ENCODE data around the gene FA2H. TPM values are rescaled to one million over a fixed set of nuclear protein-coding genes. Genes with fewer than 3 reads are reported as not detected.

Gene FA2H
- total and polyA plus RNA-seq, 2 of the 13 experiments (the other 11 are each of a cell fraction or from before 2014, with no cell fraction given): 0.20 TPM; not detected in 1

DNA sequence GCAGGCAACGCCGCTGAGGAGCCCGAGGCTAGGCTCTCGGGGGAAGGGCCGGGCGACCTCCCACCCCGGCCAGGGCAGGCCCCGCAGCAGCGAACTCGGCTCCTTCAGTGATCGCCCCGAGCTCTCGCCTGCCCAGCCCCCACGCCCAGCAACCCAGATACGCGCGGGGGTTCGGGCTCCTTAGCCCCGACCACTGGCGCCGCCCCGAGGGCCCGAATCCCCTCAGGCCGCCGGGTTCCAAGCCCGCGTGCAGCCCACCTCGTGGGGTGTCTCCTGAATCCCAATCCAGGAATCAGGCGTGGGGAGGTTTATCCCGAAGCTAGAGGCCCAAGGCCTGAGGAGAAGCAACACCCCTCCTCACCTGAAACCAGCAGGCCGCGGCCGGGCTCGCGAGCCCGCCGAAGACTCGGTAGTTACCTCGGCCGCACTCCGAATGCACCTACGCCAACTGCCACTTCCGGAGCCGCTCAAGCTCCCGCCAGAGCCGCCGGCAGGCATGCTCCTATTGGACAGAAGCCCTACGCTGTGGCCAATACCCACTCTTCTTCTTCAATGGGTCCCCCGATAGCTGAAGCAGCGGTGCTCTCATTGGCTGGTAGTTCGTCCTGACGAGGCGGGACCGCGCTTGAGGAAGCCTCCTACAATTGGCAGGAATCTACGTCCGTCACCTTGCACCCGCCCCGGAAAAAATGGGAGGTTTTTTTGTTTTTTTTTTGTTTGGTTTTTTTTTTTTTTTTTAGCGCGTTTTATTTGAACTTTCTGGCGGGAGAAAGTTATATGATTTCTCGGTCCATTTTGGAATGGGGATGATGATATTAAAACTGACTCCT, 108.0 kb downstream of the FA2H start, which contains the start of gene RFWD3 (continued):
- TF ChIP-seq, protein P1, sequence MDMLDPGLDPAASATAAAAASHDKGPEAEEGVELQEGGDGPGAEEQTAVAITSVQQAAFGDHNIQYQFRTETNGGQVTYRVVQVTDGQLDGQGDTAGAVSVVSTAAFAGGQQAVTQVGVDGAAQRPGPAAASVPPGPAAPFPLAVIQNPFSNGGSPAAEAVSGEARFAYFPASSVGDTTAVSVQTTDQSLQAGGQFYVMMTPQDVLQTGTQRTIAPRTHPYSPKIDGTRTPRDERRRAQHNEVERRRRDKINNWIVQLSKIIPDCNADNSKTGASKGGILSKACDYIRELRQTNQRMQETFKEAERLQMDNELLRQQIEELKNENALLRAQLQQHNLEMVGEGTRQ (IDR thresholded peaks at IDR 0.05; ENCODE audit: low read depth, low read length): no peak
- TF ChIP-seq, protein P1 (CRISPR knock-in tag; IDR thresholded peaks at IDR 0.05; ENCODE audit: borderline replicate concordance): no peak
- TF ChIP-seq, protein P2, sequence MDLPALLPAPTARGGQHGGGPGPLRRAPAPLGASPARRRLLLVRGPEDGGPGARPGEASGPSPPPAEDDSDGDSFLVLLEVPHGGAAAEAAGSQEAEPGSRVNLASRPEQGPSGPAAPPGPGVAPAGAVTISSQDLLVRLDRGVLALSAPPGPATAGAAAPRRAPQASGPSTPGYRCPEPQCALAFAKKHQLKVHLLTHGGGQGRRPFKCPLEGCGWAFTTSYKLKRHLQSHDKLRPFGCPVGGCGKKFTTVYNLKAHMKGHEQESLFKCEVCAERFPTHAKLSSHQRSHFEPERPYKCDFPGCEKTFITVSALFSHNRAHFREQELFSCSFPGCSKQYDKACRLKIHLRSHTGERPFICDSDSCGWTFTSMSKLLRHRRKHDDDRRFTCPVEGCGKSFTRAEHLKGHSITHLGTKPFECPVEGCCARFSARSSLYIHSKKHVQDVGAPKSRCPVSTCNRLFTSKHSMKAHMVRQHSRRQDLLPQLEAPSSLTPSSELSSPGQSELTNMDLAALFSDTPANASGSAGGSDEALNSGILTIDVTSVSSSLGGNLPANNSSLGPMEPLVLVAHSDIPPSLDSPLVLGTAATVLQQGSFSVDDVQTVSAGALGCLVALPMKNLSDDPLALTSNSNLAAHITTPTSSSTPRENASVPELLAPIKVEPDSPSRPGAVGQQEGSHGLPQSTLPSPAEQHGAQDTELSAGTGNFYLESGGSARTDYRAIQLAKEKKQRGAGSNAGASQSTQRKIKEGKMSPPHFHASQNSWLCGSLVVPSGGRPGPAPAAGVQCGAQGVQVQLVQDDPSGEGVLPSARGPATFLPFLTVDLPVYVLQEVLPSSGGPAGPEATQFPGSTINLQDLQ (CRISPR knock-in tag; IDR thresholded peaks at IDR 0.05): no peak
- TF ChIP-seq ZC3H13 (CRISPR knock-in tag; IDR thresholded peaks at IDR 0.05) (0 out of 2 replicates have a peak, but pooled peaks have one; percentile 42), MNT (IDR thresholded peaks at IDR 0.05) (peak; percentile 28; the same call in 1 of the 2 replicates), CEBPZ (IDR thresholded peaks at IDR 0.05; ENCODE audit: low read length) (peak; percentile 41; the same call in 1 of the 2 replicates), ZNF670 (CRISPR knock-in tag; IDR thresholded peaks at IDR 0.05; ENCODE audit: borderline replicate concordance) (peak; percentile 79; the same call in 1 of the 2 replicates), SAP130 (CRISPR knock-in tag; IDR thresholded peaks at IDR 0.05; ENCODE audit: low read depth) (peak; percentile 98), RNF2 (conservative IDR thresholded peaks at IDR 0.05; ENCODE audit: low read depth) (peak; percentile 90; the same call in 1 of the 2 replicates), PHB2 (IDR thresholded peaks at IDR 0.05; ENCODE audit: partially characterized antibody) (no peak), ZBED4 (CRISPR knock-in tag; IDR thresholded peaks at IDR 0.05; ENCODE audit: borderline replicate concordance) (peak; percentile 69), KLF9 (CRISPR knock-in tag; IDR thresholded peaks at IDR 0.05; ENCODE audit: low read depth) (peak; percentile 64; the same call in 1 of the 2 replicates), ARNTL (CRISPR knock-in tag; IDR thresholded peaks at IDR 0.05) (0 out of 2 replicates have a peak, but pooled peaks have one; percentile 33), ZFP90 (CRISPR knock-in tag; IDR thresholded peaks at IDR 0.05; ENCODE audit: borderline replicate concordance) (peak; percentile 82; the same call in 1 of the 2 replicates)
